Kidney (tissue), 14 donors: ENCODE measurements around the gene CAMK1D. TPM values are rescaled to one million over a fixed set of nuclear protein-coding genes. Genes with fewer than 3 reads are reported as not detected.

ENCODE experiments used
- DNase-seq, 5 donors: peaks; one replicate each; pipeline ENCODE4 v3.0.0-alpha.2; 2013 to 2020
- FAIRE-seq: peaks from 2 replicates; lab custom pipeline; 2012; peaks lifted over from hg19 to GRCh38; lab: Jason Lieb, UNC
- H3K27ac ChIP-seq, 2 donors: one replicate each; pipeline ENCODE4 v1.7.0; 2013; ENCODE audit warnings: low read depth in 2 of 2, low read length in 2 of 2, inconsistent platforms in 1 of 2
- H3K27me3 ChIP-seq: one replicate; pipeline ENCODE4 v1.7.1; 2013; ENCODE audit warnings: low read length, inconsistent platforms; ENCODE audit not compliant: control insufficient read depth, insufficient read depth
- H3K36me3 ChIP-seq, 3 donors: one replicate each; pipeline versions ENCODE4 v1.7.0 to v1.7.1; 2013; ENCODE audit warnings: low read length in 3 of 3, control low read depth in 1 of 3, inconsistent platforms in 1 of 3; ENCODE audit not compliant: insufficient read depth in 3 of 3, control insufficient read depth in 2 of 3
- H3K4me1 ChIP-seq, 3 donors: one replicate each; pipeline versions ENCODE4 v1.7.0 to v1.7.1; 2013; ENCODE audit warnings: low read length in 3 of 3, inconsistent platforms in 1 of 3, low read depth in 1 of 3; ENCODE audit not compliant: control insufficient read depth in 2 of 3, insufficient read depth in 2 of 3
- H3K4me3 ChIP-seq, 3 donors: one replicate each; pipeline versions ENCODE4 v1.7.0 to v1.8.1; 2013; ENCODE audit warnings: low read length in 3 of 3, control low read depth in 1 of 3, inconsistent platforms in 1 of 3
- H3K9ac ChIP-seq, 3 donors: one replicate each; pipeline versions ENCODE4 v1.7.0 to v1.7.1; 2013; ENCODE audit warnings: low read length in 3 of 3, control low read depth in 1 of 3, inconsistent platforms in 1 of 3
- H3K9me3 ChIP-seq, 3 donors: one replicate each; pipeline versions ENCODE4 v1.7.0 to v1.7.1; 2013; ENCODE audit warnings: low read length in 3 of 3, control low read depth in 1 of 3, inconsistent platforms in 1 of 3; ENCODE audit not compliant: control insufficient read depth in 2 of 3, insufficient read depth in 1 of 3
- intact Hi-C: fragments of 100-400 bp; cut with DNase I; formaldehyde crosslinking; loops from one replicate; pipeline ENCODE4 v1.11.1; 2022
- polyA plus RNA-seq: library from polyadenylated mRNA; stranded (reverse); fragments of 350-450 nt; fragmentation: Illumina TruSeq; extraction: RNeasy Lipid Tissue Mini Kit (QIAGEN cat#74804); gene quantifications from one replicate; pipeline ENCODE4 v1.2.3, GENCODE V29; 2014; ENCODE audit warnings: low read depth, low replicate concordance; ENCODE audit not compliant: insufficient read depth
- total RNA-seq: library from RNA; stranded (reverse); fragmentation: NEBNext Ultra II Directional; extraction: Animal tissue kit (Norgen Biotek cat#: 25700); gene quantifications from one replicate; pipeline ENCODE4 v1.2.1, GENCODE V29; 2021
- TF ChIP-seq, protein P1 (sequence below): IDR thresholded peaks from 3 replicates; pipeline ENCODE4 v1.5.1; 2012; ENCODE audit warnings: mild to moderate bottlenecking, moderate library complexity, borderline replicate concordance; ENCODE audit not compliant: insufficient read depth; ENCODE audit errors: extremely low read depth
- donor health status: control.
- donor health status: control.
- donor health status: control.
- donor health status: control.
- donor health status: control.
- donor health status: DM: yes; HTN: yes; CAD: no.
- donor health status: Normal renal cell carcinoma (clear cell type).

CAMK1D gene
- total and polyA plus RNA-seq, 2 donors from 2014 or later: 1.1 to 13.7 TPM

DNA sequence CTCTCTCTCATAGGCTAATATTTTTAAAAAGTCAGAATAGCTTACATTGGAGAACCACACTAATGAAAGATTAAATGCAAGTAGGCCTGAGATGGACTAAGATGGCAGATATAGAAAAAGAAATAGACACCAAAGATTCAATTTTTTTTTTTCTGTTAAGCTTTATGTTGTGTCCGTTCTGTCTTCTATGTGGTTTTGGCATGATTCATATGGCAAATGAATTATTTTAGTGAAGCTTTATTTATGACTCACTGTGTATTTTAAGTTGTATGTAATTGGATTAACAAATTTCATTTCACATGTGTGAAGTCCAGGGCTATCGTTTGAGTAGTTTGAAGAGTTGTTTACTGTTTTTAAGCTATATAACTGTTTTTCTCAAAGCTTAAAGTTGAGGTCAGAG is 214.8 kb downstream of the CAMK1D start:
- TF ChIP-seq, protein P1, sequence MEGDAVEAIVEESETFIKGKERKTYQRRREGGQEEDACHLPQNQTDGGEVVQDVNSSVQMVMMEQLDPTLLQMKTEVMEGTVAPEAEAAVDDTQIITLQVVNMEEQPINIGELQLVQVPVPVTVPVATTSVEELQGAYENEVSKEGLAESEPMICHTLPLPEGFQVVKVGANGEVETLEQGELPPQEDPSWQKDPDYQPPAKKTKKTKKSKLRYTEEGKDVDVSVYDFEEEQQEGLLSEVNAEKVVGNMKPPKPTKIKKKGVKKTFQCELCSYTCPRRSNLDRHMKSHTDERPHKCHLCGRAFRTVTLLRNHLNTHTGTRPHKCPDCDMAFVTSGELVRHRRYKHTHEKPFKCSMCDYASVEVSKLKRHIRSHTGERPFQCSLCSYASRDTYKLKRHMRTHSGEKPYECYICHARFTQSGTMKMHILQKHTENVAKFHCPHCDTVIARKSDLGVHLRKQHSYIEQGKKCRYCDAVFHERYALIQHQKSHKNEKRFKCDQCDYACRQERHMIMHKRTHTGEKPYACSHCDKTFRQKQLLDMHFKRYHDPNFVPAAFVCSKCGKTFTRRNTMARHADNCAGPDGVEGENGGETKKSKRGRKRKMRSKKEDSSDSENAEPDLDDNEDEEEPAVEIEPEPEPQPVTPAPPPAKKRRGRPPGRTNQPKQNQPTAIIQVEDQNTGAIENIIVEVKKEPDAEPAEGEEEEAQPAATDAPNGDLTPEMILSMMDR: no peak
- no peaks in the 10 kb centered on the region for H3K27me3 ChIP-seq
- DNase-seq (no peak), FAIRE-seq (no peak)
- no peak overlapping the region for H3K4me3 ChIP-seq
- H3K9ac ChIP-seq: no peak overlapping the region
- no peaks in the 10 kb centered on the region for H3K36me3 ChIP-seq
- H3K9me3 ChIP-seq: no peaks in the 10 kb centered on the region
- H3K4me1 ChIP-seq: peaks cover 0 to 5% (median 0%) of the 10 kb centered on the region in 3 donors
- intact Hi-C loops: no loop called here
- H3K27ac ChIP-seq: no peak overlapping the region

DNA sequence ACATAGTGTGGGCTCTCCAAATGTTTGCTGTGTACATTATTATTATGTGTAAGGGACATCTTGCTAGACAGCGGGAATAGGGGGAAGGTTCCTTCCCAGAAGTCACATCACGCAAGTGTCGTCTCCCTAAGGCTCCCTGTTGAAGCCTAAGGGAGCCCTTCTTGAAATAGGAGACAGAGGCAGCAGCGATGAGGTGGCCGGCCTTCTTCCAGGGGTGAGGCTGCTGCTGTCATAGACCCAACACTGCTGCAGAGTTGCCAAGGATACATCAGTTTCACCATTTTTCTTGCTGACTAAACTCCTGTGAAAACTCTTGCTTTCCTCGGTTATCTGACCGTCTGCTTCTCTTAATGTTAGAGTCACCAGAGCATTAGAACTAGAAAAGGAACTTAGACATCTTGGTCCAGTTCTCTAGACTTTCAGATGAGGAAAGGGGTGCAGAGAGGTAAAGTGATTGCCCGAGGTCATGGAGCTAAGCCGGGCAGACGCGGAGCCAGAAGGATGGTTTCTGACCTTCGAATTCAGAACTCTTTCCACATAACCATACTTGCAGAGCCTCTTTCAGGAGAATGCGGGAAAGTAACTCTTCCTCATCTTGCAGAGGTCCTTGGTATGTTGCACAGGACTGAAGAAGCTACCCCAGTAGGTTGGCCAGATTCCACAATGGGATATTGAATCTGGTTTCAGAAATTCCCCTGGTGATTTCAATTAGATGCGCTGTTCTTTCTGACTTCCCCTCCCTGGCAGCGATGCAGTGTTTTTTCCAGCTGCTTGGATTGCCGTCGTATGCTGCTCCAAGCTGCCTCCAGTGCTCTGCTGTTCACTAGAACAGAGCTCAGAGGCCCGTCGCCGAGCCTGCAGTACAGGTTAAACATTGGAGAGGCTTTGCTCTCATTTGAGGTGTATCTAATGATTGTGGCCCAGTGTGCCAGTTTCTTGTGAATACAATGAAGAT is 217.1 kb downstream of the CAMK1D start:
- H3K9me3 ChIP-seq: no peaks in the 10 kb centered on the region
- FAIRE-seq: no peak
- H3K4me3 ChIP-seq: no peak overlapping the region
- no peak overlapping the region for H3K27ac ChIP-seq
- DNase-seq: no peak
- TF ChIP-seq, protein P1: no peak
- H3K27me3 ChIP-seq: no peaks in the 10 kb centered on the region
- H3K9ac ChIP-seq: no peak overlapping the region
- H3K4me1 ChIP-seq: peaks cover 0 to 5% (median 0%) of the 10 kb centered on the region in 3 donors
- no peaks in the 10 kb centered on the region for H3K36me3 ChIP-seq
- intact Hi-C loops: no loop called here

DNA sequence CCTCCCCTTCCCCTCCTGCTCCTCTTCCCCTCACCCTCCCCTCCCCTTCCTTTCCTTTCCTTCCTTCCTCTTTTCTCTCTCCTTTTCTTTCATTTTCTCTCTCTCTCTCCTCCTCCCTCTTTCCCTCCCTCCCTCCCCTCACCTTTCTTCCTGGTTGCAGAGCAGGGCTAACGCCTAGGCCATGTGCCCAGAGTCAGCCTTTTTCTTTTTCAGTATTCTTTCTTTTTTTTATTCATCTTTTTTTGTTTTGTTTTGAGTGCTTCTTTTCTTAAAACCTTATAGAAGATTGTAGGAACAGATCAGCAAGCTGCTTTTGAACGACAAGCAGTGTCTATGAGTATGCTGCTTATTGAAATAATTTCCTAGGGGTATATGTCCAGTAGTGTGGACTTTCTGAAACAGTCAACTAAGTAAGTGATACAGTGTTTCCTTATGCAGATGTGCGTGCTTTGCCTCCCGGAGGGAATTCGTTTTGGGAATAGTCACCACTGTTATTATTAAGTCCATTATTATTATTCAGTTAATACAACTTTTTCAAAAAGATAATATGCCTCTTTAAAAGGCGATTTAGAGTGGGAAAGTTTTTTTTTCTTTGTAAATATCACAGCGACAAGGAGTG is 219.2 kb downstream of the CAMK1D start:
- H3K9me3 ChIP-seq: no peaks in the 10 kb centered on the region
- H3K9ac ChIP-seq: no peak overlapping the region
- H3K27ac ChIP-seq: no peak overlapping the region
- TF ChIP-seq, protein P1: no peak
- no peaks in the 10 kb centered on the region for H3K27me3 ChIP-seq
- no peak overlapping the region for H3K4me3 ChIP-seq
- no peaks in the 10 kb centered on the region for H3K36me3 ChIP-seq
- FAIRE-seq (no peak), DNase-seq (no peak)
- H3K4me1 ChIP-seq: peaks cover 0 to 5% (median 0%) of the 10 kb centered on the region in 3 donors
- intact Hi-C loops: no loop called here
